Measurements from ENCODE around the gene CACNA2D2. TPM values are rescaled to one million over a fixed set of nuclear protein-coding genes. Genes with fewer than 3 reads are reported as not detected.

Gene CACNA2D2
- total and polyA plus RNA-seq, 7 donors = 0.14 to 1.6 (median 0.83) TPM

DNA sequence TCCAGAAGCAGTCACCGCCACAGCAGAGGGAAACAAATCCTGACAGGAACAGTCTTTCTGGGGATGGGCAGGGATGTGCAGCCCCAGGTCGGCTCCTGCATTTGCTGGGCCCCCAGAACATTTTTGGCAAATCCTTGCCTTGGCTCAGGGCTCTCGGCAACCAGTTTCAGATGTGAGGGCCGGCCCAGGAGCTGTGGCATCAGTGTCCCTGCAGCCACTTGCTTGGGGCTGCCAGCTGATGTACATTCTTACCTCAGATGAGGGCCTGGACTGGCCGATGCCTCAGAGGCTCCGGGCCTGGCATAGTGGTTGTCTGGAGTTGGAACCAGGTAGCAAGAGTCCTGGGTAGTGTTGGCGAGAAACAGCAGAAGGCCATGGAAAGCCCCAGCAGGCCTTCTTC lies 148.6 kb downstream of the CACNA2D2 start:
- Histone ChIP-seq H3K27me3 (ENCODE audit: insufficient read depth in 3 of 3, low read length in 2 of 3) (no peaks in the 10 kb centered on the region), H3K4me1 (peaks cover 55% of the 10 kb centered on the region), H3K9me3 (no peaks in the 10 kb centered on the region), H3K36me3 (ENCODE audit: insufficient read depth in 1 of 2, low read depth in 1 of 2) (peaks cover 5 to 47% of the 10 kb centered on the region in 2 donors), H3K4me3 (no peak overlapping the region), H3K27ac (no peak overlapping the region)
- 71 to 81% (median 75%) methylated on average over 7 of the region's 7 CpGs for WGBS, 3 donors
- intact Hi-C loops (cut with DNase I) = no loop called here
- no peak for DNase-seq
- TF ChIP-seq, protein P1, sequence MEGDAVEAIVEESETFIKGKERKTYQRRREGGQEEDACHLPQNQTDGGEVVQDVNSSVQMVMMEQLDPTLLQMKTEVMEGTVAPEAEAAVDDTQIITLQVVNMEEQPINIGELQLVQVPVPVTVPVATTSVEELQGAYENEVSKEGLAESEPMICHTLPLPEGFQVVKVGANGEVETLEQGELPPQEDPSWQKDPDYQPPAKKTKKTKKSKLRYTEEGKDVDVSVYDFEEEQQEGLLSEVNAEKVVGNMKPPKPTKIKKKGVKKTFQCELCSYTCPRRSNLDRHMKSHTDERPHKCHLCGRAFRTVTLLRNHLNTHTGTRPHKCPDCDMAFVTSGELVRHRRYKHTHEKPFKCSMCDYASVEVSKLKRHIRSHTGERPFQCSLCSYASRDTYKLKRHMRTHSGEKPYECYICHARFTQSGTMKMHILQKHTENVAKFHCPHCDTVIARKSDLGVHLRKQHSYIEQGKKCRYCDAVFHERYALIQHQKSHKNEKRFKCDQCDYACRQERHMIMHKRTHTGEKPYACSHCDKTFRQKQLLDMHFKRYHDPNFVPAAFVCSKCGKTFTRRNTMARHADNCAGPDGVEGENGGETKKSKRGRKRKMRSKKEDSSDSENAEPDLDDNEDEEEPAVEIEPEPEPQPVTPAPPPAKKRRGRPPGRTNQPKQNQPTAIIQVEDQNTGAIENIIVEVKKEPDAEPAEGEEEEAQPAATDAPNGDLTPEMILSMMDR (IDR thresholded peaks at IDR 0.05) = no peak
- no peak for ATAC-seq

DNA sequence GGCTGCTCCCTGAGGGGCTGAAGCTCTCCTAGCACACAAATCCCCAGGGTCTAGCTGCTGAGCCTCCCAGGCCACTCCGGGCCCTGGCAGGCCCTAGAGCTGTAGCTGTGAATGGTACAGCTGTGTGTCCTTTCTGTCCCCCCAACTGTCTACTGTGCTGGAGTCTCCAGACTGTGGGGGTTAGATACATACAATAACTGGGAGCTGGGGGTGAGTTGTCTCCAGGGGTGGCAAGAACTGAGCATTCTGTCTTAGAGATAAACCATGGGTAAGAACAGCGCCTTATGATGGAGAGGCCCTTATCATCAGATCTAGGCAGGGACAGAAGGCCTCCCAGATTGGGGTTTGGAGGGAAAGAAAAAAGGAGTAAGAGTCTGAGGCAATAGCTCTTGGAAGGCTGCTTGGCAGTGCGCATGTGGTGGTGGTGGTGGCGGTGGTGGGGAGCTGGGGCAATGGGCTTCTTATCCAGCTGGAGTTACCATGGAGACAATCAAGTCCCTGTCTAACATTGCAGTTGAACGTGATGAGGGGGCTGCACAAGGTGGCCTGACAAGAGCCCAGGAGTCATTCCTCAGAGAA lies 149.2 kb downstream of the CACNA2D2 start:
- peaks cover 5 to 47% of the 10 kb centered on the region in 2 donors for H3K36me3 ChIP-seq (ENCODE audit: insufficient read depth in 1 of 2, low read depth in 1 of 2)
- H3K4me3 ChIP-seq = no peak overlapping the region
- 74 to 79% (median 75%) methylated on average over 5 of the region's 5 CpGs for WGBS, 3 donors
- DNase-seq (no peak), ATAC-seq (no peak)
- H3K27ac ChIP-seq = no peak overlapping the region
- no peaks in the 10 kb centered on the region for H3K27me3 ChIP-seq (ENCODE audit: insufficient read depth in 3 of 3, low read length in 2 of 3)
- intact Hi-C loops (cut with DNase I) = no loop called here
- peaks cover 61% of the 10 kb centered on the region for H3K4me1 ChIP-seq
- H3K9me3 ChIP-seq = no peaks in the 10 kb centered on the region
- TF ChIP-seq, protein P1 (IDR thresholded peaks at IDR 0.05) = no peak

DNA sequence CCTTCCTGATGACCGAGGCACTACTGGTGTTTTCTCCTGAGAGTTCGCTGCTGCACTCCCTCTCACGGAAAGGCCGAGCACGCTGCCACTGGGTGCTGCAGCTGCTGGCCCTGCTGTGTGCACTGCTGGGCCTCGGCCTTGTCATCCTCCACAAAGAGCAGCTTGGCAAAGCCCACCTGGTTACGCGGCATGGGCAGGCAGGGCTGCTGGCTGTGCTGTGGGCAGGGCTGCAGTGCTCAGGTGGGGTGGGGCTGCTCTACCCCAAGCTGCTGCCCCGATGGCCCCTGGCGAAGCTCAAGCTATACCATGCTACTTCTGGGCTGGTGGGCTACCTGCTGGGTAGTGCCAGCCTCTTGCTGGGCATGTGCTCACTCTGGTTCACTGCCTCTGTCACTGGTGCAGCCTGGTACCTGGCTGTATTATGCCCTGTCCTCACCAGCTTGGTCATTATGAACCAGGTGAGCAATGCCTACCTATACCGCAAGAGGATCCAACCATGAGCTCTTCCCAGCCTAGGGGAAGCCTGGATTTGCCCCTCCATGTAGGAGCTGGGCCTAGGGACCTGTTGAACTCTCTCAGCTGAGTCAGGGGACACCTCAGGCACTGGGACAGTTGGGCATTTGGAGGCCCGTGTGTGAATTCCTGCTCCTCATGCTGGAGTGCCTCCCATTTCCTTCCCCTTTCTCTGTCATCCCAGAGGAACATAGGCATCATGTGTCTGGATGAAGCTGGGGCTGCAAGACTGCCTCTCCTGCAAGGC lies 150.0 kb downstream of the CACNA2D2 start:
- H3K36me3 ChIP-seq (ENCODE audit: insufficient read depth in 1 of 2, low read depth in 1 of 2) = peaks cover 5 to 55% of the 10 kb centered on the region in 2 donors
- intact Hi-C loops (cut with DNase I) = no loop called here
- H3K27me3 ChIP-seq (ENCODE audit: insufficient read depth in 3 of 3, low read length in 2 of 3) = no peaks in the 10 kb centered on the region
- H3K9me3 ChIP-seq = no peaks in the 10 kb centered on the region
- no peak overlapping the region for H3K4me3 ChIP-seq
- DNase-seq = no peak
- no peak overlapping the region for H3K27ac ChIP-seq
- ATAC-seq = no peak
- 64 to 80% (median 68%) methylated on average over 12 of the region's 12 CpGs for WGBS, 3 donors
- TF ChIP-seq, protein P1 (IDR thresholded peaks at IDR 0.05) = no peak
- H3K4me1 ChIP-seq = peaks cover 62% of the 10 kb centered on the region

DNA sequence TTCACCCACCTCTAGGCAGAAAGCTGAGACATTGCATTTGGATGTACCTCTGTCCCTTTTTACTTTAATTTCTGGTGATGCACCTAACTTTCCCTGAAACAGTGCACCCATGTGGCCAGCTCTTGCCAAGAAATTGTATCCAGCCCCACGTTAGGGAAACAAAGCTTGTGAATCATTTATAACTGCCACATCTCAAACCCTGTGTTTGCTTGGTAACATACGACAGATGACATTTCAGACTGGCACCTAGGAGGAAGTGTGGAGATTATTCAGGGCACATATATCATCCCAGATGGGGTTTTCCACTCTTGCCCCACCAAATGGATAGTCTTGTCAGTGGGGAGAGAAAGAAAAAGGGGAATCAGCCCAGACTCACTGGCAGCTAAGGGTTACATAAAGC lies 150.7 kb downstream of the CACNA2D2 start:
- intact Hi-C loops (cut with DNase I) = no loop called here
- TF ChIP-seq, protein P1 (IDR thresholded peaks at IDR 0.05) = no peak
- Histone ChIP-seq H3K4me1 (peaks cover 60% of the 10 kb centered on the region), H3K4me3 (no peak overlapping the region), H3K9me3 (no peaks in the 10 kb centered on the region), H3K27me3 (ENCODE audit: insufficient read depth in 3 of 3, low read length in 2 of 3) (no peaks in the 10 kb centered on the region), H3K36me3 (ENCODE audit: insufficient read depth in 1 of 2, low read depth in 1 of 2) (peaks cover 5 to 54% of the 10 kb centered on the region in 2 donors), H3K27ac (no peak overlapping the region)
- WGBS, 3 donors = 19 to 36% (median 19%) methylated on average over 2 of the region's 2 CpGs
- DNase-seq (no peak), ATAC-seq (no peak)

Measured in psoas muscle (tissue), 8 donors.